ENCODE measurements around the gene NUP188.
A peak's percentile ranks its signal among the peaks of the same experiment; 100 is the strongest.

NUP188 gene

DNA sequence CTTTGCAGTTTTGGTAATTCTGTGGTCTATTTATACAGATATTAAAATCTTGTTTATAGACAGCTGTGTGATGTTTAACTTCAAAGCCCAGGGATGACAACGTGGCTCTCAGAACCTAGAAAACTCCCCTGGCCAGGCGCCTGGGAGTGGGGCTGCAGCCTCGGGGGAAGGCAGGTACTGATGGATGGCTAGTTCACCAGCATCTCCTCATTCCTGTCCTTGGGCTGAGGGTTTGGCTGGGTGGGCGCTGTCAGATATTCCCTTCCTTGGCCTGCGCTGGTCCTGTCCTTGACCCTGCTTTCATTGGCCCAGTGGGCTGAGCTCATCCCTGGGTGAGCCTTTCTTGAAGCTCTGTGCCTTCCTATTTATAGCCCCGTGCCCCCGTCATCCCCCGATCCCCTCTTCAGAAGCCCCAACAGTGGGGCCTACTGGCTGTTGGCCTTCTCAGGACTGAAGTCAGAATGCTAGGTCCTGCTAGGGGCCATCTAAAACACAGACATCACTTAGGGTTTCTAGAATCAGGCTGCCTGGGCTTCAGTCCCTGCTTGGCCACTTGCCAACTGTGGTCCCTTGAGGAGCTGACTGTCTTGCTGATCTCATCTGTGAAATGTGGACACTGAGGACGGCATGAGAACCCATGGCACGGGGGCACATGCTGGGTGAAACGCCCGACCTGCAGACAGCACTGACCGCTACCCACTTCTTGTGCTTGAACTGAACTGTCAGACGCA, 59.7 kb downstream of the NUP188 start:
- DNase-seq = no peak

DNA sequence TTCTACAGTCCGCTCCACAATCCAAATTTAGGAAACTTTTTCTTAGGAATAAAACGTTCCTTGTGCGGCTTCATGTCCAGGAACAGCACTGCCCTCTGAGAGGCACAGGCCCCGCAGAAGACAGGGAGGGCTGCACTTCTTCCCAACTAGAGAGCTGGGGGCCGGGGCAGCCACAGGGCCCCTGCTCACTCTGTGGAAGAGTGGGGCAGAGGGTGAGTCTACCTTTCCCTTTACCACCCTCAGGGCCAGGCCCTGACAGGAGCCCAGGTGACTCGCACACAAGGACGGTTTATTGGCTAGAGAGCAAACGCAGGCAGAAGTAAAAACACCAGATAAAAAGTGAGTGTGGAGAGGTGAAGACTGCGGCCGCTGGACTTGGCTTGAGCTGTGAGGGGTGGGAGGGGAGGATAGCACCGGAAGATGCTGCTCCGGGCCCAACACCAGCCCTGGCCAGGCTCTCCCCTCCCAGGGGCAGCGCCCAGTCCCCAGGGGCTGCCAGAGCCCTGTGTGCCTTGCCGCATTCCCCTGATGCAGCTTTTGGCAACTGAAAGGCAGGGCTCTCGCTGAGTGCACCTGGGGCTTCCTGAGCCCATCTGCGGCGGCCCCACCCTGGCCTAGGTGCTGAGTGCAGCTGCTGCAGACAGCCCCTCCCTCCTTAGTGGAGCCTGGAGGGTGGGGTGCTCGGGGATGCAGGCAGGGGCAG, 60.4 kb downstream of the NUP188 start:
- no peak for DNase-seq

DNA sequence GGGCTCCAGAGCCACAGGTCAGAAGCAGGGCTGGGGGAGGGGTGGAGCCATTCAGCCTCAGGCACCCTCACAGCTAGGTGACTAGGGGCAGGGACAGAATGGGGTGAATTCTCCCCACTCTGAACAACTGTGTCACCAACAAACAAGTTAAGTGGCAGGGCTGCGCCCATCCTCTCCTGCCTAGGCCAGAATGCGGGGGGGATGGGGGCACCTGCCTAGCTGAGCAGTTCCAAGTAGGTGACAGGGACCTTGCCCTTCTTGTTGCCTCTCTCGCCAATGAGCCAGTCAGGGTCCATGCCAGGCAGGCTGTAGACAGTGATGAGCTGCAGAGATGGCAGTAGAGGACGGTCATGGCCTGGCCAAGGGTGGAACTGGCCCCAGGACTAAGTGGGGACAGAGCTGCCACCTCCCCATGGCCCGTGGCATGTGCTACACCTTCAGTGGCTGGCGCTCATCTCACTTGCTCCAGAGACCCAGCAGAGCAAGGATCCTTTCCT, 61.0 kb downstream of the NUP188 start:
- no peak for DNase-seq

DNA sequence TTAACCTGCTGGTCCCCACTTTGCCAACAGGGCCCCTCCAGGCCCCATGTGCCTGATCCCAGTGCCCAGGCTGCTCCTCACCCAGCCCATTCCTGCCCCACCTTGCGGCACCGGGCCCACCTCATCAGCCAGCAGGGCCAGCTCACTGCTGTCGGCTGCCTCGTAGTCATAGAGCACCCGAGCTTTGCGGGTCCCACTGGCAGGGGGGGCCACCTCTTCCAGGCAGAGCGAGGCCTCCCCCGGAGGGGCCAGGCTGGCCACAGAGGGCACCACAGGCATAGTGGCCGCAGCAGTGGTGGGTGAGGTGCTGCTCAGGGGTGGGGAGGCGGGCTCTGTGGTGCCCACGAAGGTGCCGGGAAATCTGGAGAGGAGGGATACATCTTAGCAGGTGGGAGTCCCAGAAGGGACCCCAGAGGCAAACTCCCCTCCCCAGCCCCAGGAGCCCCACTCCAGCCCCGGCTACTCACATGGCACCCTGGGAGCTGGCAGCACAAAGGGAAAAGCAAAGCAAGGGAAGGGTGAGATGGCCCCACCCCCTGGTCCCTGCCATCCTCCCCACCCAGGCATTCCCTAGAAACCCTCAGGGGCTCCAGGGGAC, 61.6 kb downstream of the NUP188 start:
- DNase-seq = no peak

DNA sequence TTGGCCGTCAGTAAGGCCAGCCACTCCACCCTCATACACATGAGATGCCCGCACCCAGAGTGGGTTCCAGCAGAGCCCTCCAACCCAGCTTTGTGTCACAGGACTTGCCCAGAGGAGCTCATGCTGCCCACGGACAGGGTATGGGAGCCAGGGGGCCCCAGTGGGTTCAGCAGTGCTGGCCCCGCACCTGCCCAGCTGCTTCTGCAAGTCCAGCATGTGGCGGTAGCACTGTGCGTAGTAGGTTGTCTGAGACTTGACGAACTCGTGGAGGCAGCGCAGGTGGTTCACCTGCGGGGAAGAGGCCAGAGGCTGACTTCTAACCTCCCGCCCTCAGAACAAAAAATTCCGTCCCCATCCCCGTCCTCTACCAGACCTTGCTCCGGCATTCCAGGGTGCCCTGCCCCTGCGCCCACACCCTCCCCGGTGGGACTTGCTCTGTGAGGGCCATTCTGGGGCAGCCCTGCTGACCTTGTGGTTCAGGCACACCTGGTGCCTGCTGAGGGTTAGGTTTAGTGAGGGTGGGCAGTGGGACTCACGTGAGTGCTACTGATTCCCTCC, 62.2 kb downstream of the NUP188 start:
- DNase-seq = no peak

DNA sequence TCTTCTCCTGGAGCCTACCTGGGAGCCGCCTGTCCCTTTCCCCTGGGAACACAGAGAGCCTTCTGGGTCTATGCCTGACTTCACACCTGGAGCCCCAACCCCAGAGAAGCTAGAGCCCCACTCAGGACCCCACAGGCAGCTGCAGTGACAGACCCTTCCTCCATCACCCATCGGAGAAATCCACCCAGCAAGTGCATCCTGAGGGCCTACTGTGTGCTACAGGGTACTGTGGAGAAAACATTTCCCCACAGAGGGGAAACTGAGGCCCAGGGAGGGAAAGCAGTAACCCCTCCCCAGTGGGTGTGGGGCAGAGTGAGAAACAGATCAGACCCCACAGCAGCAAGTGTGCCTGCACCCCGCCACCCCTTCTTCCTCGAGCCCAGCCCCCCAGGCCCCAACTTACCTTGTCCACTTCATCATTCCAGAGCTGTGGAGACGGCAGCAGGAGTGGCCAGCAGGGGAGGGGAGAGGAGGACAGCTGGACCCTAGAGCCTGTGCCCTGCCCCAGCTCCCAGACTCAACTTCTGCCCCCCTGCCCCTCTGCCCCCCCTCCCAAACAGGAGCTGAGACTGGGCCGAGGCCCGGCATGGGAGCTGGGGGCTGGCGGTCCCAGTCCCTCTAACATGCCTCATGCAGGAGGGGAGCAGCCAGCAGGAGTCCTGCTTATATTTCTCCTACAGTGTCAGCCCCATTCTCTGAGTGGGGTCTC, 62.9 kb downstream of the NUP188 start:
- DNase-seq = no peak

DNA sequence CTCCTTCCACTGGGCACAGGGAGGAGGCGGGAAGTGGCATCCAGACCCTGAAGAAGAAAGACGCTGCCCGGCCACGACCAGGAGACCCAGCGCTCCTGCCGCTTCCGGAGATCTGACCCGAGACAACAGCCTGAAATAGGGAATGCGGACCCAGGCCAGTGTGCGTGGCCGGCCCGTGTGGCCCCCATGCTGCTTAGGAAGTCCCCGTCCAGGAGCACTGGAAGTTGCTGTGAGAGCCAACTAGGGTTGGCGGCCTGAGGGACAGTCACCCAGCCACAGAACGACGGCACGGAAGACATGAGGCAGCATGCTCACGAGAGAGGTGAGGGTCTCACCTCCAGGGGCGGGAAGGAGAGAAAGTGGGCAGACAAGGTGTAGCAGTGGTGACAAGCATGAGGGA, 63.7 kb downstream of the NUP188 start:
- DNase-seq = no peak

DNA sequence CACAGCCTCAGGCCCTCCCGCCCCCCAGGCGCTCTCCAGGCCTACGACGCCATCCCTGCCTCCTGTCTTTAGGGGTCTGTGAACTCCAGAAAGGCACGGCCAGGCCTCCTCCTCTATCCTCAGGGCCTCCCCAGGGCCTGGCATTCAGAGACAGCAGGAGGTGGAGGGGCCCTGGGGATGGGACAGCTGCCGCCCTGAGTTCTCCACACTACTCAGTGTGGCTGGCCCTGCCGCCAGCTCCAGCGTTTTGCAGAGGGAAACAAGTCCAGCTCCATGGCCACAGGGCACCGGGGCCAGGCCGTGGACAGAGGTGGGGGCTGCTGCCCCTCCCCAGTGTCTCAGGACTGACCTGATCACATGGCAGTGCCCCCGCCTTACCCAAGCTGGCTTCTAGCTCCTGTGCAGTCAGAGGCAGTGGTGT, 64.3 kb downstream of the NUP188 start:
- no peak for DNase-seq

DNA sequence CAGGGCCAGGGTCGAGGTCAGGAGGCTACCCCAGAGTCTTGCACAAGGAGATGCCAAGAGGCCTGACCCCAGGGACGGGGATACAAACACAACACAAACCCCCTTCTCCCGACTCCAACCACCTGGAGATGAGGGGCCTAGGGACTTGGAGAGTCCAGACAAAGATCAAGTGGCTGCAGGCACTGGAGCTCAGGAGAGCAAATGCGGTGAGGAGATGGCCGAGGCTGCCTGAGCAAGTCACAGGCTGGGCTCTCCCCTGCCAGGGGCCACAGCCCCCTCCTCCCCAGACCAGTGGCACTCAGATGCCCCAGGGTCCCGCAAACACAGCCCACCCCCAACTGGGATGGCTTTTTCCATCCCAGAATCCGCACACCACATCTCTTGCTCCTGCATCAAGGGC, 64.8 kb downstream of the NUP188 start:
- DNase-seq = no peak

DNA sequence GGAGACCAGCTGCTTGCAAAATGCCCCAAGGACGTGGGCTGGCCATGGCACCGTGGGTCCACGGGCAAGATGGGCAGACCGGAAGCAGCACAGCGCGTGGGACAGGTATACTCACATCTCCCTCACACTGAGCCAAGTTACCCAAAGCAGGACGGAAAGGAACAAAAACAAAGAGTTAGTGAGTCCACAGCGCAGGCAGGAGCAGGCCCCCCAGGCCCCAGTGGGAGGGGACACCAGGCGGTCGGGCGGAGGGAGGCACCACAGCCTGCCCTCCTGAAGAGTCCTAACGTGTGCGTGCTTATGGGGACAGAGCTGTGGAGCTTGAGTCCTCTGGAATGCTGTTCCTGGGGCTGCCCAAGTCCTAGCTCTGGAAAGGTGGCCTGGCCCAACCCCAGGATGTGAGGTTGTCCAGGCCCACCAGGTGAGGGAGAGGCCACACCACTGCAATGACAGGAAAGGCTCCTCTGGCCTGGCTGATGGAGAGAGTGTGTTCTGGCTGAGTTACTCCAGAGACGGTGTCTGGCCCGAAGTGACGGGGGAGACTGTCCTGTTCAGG, 65.5 kb downstream of the NUP188 start:
- DNase-seq = no peak

DNA sequence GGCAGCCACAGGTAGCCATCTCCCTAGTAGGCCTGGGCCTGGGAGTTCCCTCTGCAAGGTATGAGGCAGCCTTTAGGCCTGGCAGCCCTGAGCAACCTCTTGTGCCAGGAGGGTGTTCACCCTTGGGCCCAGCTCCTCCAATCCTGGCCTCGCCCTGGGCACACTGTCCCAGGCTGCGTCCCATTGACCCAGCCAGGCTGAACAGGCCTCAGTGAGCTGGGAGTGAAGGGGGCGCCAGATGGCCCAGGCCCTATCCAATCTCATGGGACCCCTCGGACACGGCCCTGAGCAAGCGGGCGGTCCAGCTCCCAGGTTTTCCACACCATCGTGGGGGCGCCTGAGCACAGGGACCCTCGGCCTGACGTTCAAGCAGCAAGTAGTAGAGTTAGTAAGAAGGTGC, 66.2 kb downstream of the NUP188 start:
- no peak for DNase-seq

DNA sequence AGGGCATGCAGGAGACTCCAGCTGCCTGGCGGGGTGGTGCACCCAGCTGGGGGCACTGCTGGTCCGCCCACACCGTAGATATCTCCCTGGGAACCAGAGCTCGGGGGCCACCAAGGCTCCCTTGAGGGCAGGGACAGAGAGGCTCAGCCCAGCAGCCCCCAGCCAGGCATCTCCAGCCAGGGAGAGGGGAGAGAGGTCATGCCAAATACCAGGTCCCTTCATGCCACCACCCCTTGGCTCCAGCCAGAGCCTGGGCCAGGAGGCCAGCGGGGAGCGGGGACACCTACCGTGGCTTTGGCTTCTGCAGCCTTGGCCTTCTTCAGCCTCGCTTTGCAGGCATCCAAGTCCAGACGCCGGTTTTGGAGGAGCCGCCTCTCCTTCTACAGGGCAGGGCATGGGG, 66.6 kb downstream of the NUP188 start:
- no peak for DNase-seq

DNA sequence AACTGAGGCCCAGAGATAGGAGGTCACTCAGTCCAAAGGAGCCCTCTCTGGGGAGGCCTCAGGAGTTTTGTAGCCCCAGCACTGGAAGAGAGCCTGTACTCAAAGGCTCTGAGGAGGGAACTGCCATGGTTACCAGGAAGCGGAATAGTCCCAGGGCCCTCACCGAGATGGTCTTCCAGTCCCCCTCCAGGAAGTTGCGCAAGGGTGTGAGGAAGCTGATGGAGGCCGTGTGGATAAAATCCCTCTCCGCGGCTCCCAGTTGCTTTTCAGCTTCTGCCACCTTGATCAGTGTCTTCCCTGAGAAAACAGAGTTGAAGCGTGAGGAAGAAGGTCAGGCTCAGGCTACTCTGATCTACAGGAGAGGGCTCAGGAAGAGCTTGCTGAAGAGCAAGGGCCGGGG, 67.1 kb downstream of the NUP188 start:
- DNase-seq = no peak

DNA sequence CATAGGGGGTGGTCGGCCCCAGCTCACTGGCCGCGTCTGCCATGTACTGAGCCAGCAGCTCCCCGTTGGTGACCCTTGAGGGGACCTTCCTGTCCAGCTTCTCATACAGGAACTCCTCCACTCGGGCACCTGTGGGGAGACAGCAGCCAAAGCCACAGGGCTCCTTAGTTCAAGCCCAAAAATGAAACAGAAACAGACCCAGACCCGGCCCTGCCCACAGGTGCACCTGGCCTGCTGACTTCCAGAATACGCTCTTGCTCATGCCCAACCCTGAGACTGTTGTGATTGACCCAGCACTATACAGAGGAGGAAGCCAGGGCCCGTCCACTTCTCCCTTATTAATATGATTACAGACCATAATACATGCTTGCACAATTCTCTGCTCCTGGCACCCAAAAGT, 73.6 kb downstream of the NUP188 start:
- DNase-seq = no peak

DNA sequence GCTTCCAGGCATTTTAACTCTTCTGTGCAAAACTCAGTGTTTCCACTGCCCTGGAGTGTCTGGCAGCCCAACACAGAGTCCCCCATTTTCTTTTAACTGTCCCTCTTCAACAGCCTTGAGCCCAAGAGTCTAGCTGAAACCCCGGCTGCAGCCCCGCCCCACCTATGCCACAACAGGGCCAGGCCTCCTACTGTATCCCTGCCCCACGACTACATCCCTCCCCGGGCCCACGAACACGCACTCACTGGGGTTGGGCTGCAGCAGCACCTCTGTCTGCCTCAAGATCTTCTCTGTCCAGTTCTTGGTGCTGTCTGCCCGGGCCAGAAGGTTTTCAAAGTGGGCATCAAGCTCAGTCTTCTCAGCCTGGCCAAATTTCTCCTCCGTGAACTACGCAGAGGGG, 74.5 kb downstream of the NUP188 start:
- no peak for DNase-seq

DNA sequence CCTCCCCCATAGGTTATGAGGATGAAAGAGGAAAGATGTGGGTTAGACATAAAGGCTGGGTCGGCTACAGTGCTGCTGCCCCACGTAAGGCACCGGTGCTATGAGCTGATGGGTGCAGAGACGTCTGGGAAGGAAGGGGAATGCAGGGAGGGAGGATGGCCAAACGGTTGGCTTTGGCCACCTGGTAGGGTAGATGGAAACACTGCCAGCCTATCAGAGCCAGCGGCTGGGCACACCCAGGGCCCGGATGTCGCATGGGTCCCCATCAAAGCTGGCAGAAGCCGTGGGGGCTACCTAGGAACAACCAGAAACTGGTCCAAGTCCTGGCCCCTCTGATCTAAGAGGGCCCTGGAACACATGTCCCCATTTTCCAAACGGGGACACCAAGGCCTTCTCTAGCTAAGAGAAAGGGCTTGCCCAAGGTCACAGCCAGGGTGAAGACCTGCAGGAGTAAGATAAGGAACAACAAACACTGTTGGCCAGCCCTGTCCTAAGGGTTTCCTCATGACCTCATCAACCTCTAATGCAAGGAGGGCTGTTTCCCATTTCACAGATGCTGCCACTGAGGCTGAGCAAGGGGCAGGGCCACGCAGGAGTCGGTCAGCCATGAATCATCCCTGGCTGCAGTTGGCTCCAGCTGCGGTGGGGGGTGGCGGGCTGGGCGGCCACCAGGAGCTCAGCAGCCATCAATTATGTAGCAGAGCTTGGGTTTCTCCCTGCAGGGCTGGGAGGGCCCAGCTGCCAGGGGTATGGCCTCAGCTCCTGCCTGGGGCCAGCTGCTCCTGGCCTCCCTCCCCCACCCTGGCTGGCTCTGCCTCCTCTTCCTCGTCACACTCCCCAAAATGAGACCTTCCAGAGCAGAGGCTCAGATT, 75.8 kb downstream of the NUP188 start:
- no peak for DNase-seq

DNA sequence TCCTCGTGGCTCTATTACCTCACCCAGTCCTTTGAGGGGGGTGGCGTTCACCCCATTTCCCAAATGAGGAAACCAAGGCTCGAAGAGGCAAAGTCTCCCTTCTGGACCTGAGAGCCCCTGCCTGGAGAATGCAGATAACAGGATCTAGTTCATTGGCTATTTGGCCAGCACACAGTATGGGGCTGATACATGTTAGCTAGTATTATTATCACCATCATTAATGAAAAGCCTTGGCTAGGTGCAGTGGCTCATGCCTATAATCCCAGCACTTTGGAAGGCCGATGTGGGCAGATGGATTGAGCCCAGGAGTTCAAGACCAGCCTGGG, 76.4 kb downstream of the NUP188 start:
- no peak for DNase-seq

DNA sequence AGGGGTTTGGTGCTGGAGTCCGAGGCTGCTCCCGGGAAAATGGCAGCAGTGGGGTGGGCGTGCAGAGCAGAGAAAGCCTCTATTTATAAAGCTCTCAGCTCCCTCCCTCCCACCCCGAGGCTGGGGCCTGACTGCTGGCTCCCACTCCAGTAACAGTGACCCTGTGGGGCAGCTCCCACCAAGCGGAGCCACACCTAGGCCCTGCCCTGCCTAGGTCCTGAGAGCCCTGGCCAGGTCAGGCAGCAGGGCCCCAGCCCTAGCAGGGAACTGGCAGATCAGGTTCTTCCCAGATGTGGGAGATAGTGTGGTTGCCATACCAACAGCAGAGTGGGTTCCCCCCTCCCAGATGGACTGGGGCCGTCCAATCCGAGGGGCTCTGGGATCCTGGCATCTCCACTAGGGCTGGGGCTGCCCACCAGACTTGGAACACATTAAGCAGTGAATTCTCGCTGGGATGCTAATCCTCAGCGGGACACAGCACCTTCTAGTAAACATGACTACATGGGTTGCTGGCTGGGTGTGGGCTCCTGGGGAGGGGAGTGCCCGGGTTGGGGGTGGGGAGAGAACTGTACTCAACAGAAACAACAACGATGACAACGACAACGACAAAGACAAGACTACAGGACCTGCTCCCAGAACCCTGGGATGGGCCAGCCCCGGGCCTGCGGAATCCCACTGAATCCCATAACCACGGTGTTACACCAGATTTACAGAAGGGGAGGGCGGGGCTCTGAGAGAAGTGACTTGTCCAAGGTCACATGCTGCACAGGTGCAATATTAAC, 79.1 kb downstream of the NUP188 start:
- no peak for DNase-seq

DNA sequence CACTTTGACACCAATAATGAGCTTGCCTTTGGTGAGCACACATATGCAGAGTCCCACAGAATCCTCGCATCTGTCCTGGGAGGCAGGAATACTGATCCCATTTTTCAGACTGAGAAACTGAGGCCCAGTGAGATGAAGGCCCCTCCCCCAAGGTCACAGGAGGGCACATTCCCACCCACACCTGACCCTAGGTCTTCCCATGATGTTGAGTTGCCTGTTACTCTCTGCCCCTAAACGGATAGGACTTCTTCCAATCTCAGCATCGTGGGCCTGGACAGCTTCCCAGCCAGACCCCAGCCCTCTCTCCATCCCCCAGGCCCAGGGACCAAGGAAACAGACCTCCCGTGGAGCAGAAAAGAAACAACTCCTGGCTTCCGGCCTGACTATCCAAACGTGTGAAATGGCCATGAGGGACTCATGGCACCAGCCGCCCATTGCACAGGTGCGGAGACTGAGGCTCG, 79.8 kb downstream of the NUP188 start:
- no peak for DNase-seq

DNA sequence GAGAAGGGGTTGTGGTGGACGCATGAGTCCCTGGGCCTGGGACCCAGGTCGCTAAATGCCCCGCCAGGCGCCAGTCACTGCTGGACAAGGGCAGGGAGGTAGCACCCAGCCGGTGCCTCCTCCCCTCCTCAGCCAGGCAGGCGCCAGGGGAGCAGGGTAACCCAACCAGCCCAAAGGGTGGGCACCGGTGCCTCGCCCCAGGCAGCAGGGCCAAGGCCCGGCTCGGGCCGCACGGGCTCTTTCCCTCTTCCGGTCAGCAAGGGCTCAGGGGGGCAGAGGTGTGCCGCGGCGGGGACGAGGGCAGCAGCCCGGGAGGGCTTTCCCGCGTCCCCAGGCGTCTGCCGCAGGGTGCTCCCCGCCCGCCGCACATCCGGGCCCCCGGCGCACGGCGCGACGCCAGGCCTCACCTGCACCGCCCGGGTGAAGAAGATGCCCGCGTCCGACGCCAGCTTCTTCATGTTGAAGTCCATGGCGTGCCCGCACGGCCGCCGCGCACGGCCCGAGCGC, 80.2 kb downstream of the NUP188 start:
- DNase-seq = peak; percentile 54 to 80 (median 63)
